HepG2 (cell line): ENCODE data around the gene NAA25. TPM values are rescaled to one million over a fixed set of nuclear protein-coding genes. Genes with fewer than 3 reads are reported as not detected.

Experiments
- ATAC-seq: fragments of 200-7000 bp; cut with Tn5 transposase; 3 replicates; pipeline ENCODE4 v1.9.1; 2020; ENCODE audit warnings: mild to moderate bottlenecking, moderate library complexity
- BruUV-seq: library from RNA; stranded (reverse); fragments of 400-500 nt; replicated peaks from 2 replicates; lab custom pipeline; 2021; lab: Mats Ljungman, UMichigan
- CTCF ChIA-PET: fragments of 300-600 bp; formaldehyde crosslinking; extraction: SDS; loops from one replicate; lab custom pipeline; 2021; ENCODE audit warnings: low total read pairs, inconsistent platforms, low intra/inter-chr PET ratio; lab: Yijun Ruan, JAX
- POLR2A ChIA-PET: fragments of 350-600 bp; sonication (Branson Sonifier 250); formaldehyde crosslinking; loops from one replicate; lab custom pipeline; 2020; ENCODE audit warnings: antibody characterized with exemption, inconsistent platforms; lab: Yijun Ruan, JAX
- DNase-seq: peaks from one replicate; pipeline ENCODE4 v3.0.0-alpha.2; 2015; ENCODE audit warnings: low spot score
- FAIRE-seq: peaks from 3 replicates; lab custom pipeline; 2011; peaks lifted over from hg19 to GRCh38; lab: Jason Lieb, UNC
- H2AFZ ChIP-seq: one replicate; pipeline ENCODE4 v1.6.1; 2011; ENCODE audit warnings: low read length, inconsistent platforms
- H3K27ac ChIP-seq: fragments of 300-600 bp; 3 replicates; pipeline ENCODE4 v1.8.0; 2011; ENCODE audit warnings: mixed run types, mild to moderate bottlenecking, mixed read lengths, low read length, inconsistent platforms; ENCODE audit not compliant: insufficient read depth; ENCODE audit errors: extremely low read length
- H3K27me3 ChIP-seq, 2 experiments: fragments of 200-600 bp in 1 of 2; 2 replicates in 1 of 2; 3 replicates in 1 of 2; pipeline versions ENCODE4 v1.6.0 to v1.8.0; 2011; ENCODE audit warnings: low read length in 2 of 2, mild to moderate bottlenecking in 2 of 2, moderate library complexity in 2 of 2, inconsistent platforms in 1 of 2; ENCODE audit not compliant: insufficient read depth in 2 of 2, control insufficient read depth in 1 of 2
- H3K36me3 ChIP-seq, 2 experiments: fragments of 200-600 bp in 1 of 2; replicated peaks in 1 of 2; 2 replicates in 1 of 2; 3 replicates in 1 of 2; pipeline versions ENCODE4 v1.5.1 to v1.8.0; 2011; ENCODE audit warnings: low read length in 2 of 2, inconsistent platforms in 1 of 2; ENCODE audit not compliant: insufficient read depth in 2 of 2, control insufficient read depth in 1 of 2
- H3K4me1 ChIP-seq: 2 replicates; pipeline ENCODE4 v1.5.1; 2012; ENCODE audit warnings: low read length, inconsistent platforms; ENCODE audit not compliant: insufficient read depth
- H3K4me2 ChIP-seq: 2 replicates; pipeline ENCODE4 v1.6.0; 2011; ENCODE audit warnings: low read depth, low read length, inconsistent platforms
- H3K4me3 ChIP-seq, 3 experiments: fragments of 200-600 bp in 1 of 3; sonication (generic), shearing (Covaris generic) in 1 of 3; replicated peaks in 1 of 3; 2 replicates each; pipeline ENCODE4 v1.5.1; 2011 to 2016; ENCODE audit warnings: low read length in 3 of 3, inconsistent platforms in 2 of 3, low read depth in 2 of 3, mild to moderate bottlenecking in 2 of 3, control low read depth in 1 of 3, mixed read lengths in 1 of 3; ENCODE audit not compliant: insufficient read depth in 1 of 3
- H3K79me2 ChIP-seq: one replicate; pipeline ENCODE4 v1.6.1; 2011; ENCODE audit warnings: low read length, inconsistent platforms; ENCODE audit not compliant: insufficient read depth
- H3K9ac ChIP-seq: 2 replicates; pipeline ENCODE4 v1.6.0; 2011; ENCODE audit warnings: mild to moderate bottlenecking, low read depth, low read length, inconsistent platforms; ENCODE audit not compliant: insufficient read depth
- H3K9me3 ChIP-seq: 2 replicates; pipeline ENCODE4 v1.5.1; 2012; ENCODE audit warnings: mild to moderate bottlenecking, low read length
- H4K20me1 ChIP-seq: 2 replicates; pipeline ENCODE4 v1.6.0; 2011; ENCODE audit warnings: inconsistent platforms, mild to moderate bottlenecking, low read length, moderate library complexity; ENCODE audit not compliant: insufficient read depth
- ATAD3A ChIP-seq: sonication (generic); formaldehyde crosslinking; IDR thresholded peaks from 2 replicates; pipeline ENCODE4 v1.4.0; 2020; ENCODE audit warnings: missing genetic modification reagents
- DNMT1 ChIP-seq: sonication (generic); formaldehyde crosslinking; IDR thresholded peaks from 2 replicates; pipeline ENCODE4 v1.5.1; 2020; ENCODE audit warnings: mild to moderate bottlenecking, missing genetic modification reagents
- EED ChIP-seq: sonication (generic); formaldehyde crosslinking; IDR thresholded peaks from 2 replicates; pipeline ENCODE4 v1.5.0; 2020; ENCODE audit warnings: mild to moderate bottlenecking, missing genetic modification reagents
- NBN ChIP-seq: fragments of 450-650 bp; conservative IDR thresholded peaks from 2 replicates; pipeline ENCODE4 v1.6.1; 2017
- NCOA5 ChIP-seq: sonication (generic); formaldehyde crosslinking; IDR thresholded peaks from 2 replicates; pipeline ENCODE4 v1.4.0; 2020; ENCODE audit warnings: missing genetic modification reagents
- RAD21 ChIP-seq: fragments of 450-650 bp; formaldehyde crosslinking; IDR thresholded peaks from 2 replicates; pipeline ENCODE4 v1.5.0; 2020; ENCODE audit warnings: mild to moderate bottlenecking
- SPEN ChIP-seq: sonication (generic); formaldehyde crosslinking; IDR thresholded peaks from 2 replicates; pipeline ENCODE4 v1.5.1; 2020; ENCODE audit warnings: low read depth, mild to moderate bottlenecking, missing genetic modification reagents
- THRA ChIP-seq: sonication (generic); formaldehyde crosslinking; IDR thresholded peaks from 2 replicates; pipeline ENCODE4 v1.4.0; 2020; ENCODE audit warnings: missing genetic modification reagents, borderline replicate concordance
- U2AF1 ChIP-seq: fragments of 200-400 bp; formaldehyde crosslinking; optimal IDR thresholded peaks from 2 replicates; pipeline ENCODE3; 2017; ENCODE audit warnings: mild to moderate bottlenecking, low read depth, low read length
- YEATS4 ChIP-seq: sonication (generic); formaldehyde crosslinking; IDR thresholded peaks from 2 replicates; pipeline ENCODE4 v1.4.0; 2020; ENCODE audit warnings: missing genetic modification reagents, borderline replicate concordance
- ZBTB10 ChIP-seq: sonication (generic); formaldehyde crosslinking; IDR thresholded peaks from 2 replicates; pipeline ENCODE4 v1.4.0; 2020; ENCODE audit warnings: missing genetic modification reagents, borderline replicate concordance
- ZFP41 ChIP-seq: sonication (generic); formaldehyde crosslinking; IDR thresholded peaks from 2 replicates; pipeline ENCODE4 v1.4.0; 2020; ENCODE audit warnings: mild to moderate bottlenecking, missing genetic modification reagents, borderline replicate concordance
- ZNF564 ChIP-seq: sonication (generic); formaldehyde crosslinking; IDR thresholded peaks from 2 replicates; pipeline ENCODE4 v1.8.1; 2023; ENCODE audit warnings: mild to moderate bottlenecking, missing genetic modification reagents
- ZNF761 ChIP-seq: sonication (generic); formaldehyde crosslinking; conservative IDR thresholded peaks from 2 replicates; pipeline ENCODE4 v1.4.0; 2020; ENCODE audit warnings: mild to moderate bottlenecking, missing genetic modification reagents
- WGBS: methylation state at CpG from one replicate; pipeline ENCODE4 v1.1.6; 2017; ENCODE audit warnings: low lambda C conversion rate; 5-methylcytosine and 5-hydroxymethylcytosine counted together
- in situ Hi-C: cut with HindIII; loops from 2 replicates; pipeline ENCODE4 v1.10.0; 2017; ENCODE audit warnings: low pct_unique_long_range_greater_than_20kb; ENCODE audit not compliant: extremely low pct_ligation_motif_present
- intact Hi-C: fragments of 100-400 bp; cut with micrococcal nuclease; formaldehyde crosslinking; loops from one replicate; pipeline ENCODE4 v1.10.0; 2022; ENCODE audit not compliant: unreplicated experiment
- polyA plus RNA-seq, 8 experiments: library from polyadenylated mRNA; depleted of rRNA in 3 of 8; stranded (reverse) in 7 of 8; unstranded in 1 of 8; fragments of >200 nt; fragmentation: Illumina TruSeq in 4 of 8; extraction: Trizol in 4 of 8; gene quantifications; 2 replicates each; pipeline versions ENCODE4 v1.2.1 to v1.2.3, GENCODE V29; 2011 to 2016; ENCODE audit warnings: low read depth in 4 of 8, missing spikeins in 1 of 8, mixed read lengths in 1 of 8; ENCODE audit not compliant: insufficient read depth in 1 of 8
- total RNA-seq, 5 experiments: library from RNA; depleted of rRNA; stranded (reverse); fragments of >200 nt; fragmentation: Illumina TruSeq; extraction: Trizol; gene quantifications; 2 replicates each; pipeline ENCODE4 v1.2.3, GENCODE V29; 2016; ENCODE audit warnings: low read depth in 1 of 5
- TF ChIP-seq, protein P1 (sequence below): sonication (generic); formaldehyde crosslinking; IDR thresholded peaks from 2 replicates; pipeline ENCODE4 v1.5.1; 2020; ENCODE audit warnings: mild to moderate bottlenecking, missing genetic modification reagents, borderline replicate concordance

NAA25 gene
- total and polyA plus RNA-seq, 2 of the 13 experiments (the other 11 are each of a cell fraction or from before 2014, with no cell fraction given) = 11.4 to 32.0 TPM

- no peak for TF ChIP-seq ZFP41
These were observed 37.5 kb upstream of the NAA25 start (continued) for GRCh38 chr12:112146123-112146522.

DNA sequence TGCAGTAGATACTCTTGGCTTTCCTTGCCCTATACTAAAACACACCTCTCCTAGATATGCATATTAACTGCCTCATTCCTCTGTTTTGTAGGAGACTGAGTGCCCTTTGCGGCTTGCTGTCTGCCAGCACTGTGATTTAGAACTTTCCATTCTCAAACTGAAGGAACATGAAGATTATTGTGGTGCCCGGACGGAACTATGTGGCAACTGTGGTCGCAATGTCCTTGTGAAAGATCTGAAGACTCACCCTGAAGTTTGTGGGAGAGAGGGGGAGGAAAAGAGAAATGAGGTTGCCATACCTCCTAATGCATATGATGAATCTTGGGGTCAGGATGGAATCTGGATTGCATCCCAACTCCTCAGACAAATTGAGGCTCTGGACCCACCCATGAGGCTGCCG lies 32.1 kb upstream of the NAA25 start:
- Histone ChIP-seq H4K20me1 (no peaks in the 10 kb centered on the region), H3K27ac (no peak overlapping the region), H3K4me1 (no peaks in the 10 kb centered on the region), H3K27me3 (no peaks in the 10 kb centered on the region), H3K36me3 (peaks cover 2 to 38% of the 10 kb centered on the region in 2 experiments; a peak in 3 of 5 replicates), H3K79me2 (no peaks in the 10 kb centered on the region), H3K9ac (no peak overlapping the region), H3K9me3 (no peaks in the 10 kb centered on the region), H3K4me3 (no peak overlapping the region), H3K4me2 (no peak overlapping the region), H2AFZ (no peak overlapping the region)
- in situ Hi-C loops (no loop called here), intact Hi-C loops (no loop called here)
- WGBS = 96% methylated on average over 5 of the region's 5 CpGs
- ChIA-PET POLR2A (no interaction called here), CTCF (no interaction called here)
- BruUV-seq = no TSS peak
- ATAC-seq = no peak
- FAIRE-seq = no peak
- DNase-seq = no peak
- TF ChIP-seq DNMT1 (CRISPR knock-in tag) = no peak
- no peak for TF ChIP-seq YEATS4 (CRISPR knock-in tag)
- TF ChIP-seq SPEN (CRISPR knock-in tag) = no peak
- no peak for TF ChIP-seq RAD21
- TF ChIP-seq U2AF1 = no peak
- no peak for TF ChIP-seq ZNF564
- no peak for TF ChIP-seq THRA (CRISPR knock-in tag)
- TF ChIP-seq, protein P1, sequence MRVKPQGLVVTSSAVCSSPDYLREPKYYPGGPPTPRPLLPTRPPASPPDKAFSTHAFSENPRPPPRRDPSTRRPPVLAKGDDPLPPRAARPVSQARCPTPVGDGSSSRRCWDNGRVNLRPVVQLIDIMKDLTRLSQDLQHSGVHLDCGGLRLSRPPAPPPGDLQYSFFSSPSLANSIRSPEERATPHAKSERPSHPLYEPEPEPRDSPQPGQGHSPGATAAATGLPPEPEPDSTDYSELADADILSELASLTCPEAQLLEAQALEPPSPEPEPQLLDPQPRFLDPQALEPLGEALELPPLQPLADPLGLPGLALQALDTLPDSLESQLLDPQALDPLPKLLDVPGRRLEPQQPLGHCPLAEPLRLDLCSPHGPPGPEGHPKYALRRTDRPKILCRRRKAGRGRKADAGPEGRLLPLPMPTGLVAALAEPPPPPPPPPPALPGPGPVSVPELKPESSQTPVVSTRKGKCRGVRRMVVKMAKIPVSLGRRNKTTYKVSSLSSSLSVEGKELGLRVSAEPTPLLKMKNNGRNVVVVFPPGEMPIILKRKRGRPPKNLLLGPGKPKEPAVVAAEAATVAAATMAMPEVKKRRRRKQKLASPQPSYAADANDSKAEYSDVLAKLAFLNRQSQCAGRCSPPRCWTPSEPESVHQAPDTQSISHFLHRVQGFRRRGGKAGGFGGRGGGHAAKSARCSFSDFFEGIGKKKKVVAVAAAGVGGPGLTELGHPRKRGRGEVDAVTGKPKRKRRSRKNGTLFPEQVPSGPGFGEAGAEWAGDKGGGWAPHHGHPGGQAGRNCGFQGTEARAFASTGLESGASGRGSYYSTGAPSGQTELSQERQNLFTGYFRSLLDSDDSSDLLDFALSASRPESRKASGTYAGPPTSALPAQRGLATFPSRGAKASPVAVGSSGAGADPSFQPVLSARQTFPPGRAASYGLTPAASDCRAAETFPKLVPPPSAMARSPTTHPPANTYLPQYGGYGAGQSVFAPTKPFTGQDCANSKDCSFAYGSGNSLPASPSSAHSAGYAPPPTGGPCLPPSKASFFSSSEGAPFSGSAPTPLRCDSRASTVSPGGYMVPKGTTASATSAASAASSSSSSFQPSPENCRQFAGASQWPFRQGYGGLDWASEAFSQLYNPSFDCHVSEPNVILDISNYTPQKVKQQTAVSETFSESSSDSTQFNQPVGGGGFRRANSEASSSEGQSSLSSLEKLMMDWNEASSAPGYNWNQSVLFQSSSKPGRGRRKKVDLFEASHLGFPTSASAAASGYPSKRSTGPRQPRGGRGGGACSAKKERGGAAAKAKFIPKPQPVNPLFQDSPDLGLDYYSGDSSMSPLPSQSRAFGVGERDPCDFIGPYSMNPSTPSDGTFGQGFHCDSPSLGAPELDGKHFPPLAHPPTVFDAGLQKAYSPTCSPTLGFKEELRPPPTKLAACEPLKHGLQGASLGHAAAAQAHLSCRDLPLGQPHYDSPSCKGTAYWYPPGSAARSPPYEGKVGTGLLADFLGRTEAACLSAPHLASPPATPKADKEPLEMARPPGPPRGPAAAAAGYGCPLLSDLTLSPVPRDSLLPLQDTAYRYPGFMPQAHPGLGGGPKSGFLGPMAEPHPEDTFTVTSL (CRISPR knock-in tag) = no peak
- TF ChIP-seq ZNF761 = no peak
- no peak for TF ChIP-seq NBN
- TF ChIP-seq NCOA5 (CRISPR knock-in tag) = no peak
- no peak for TF ChIP-seq ATAD3A
- TF ChIP-seq EED (CRISPR knock-in tag) = no peak
- TF ChIP-seq ZBTB10 (CRISPR knock-in tag) = no peak
